HG02973 (cell line): Measurements from ENCODE around the gene CABYR.

Source experiments
- ATAC-seq: cut with Tn5 transposase; IDR thresholded peaks from one replicate; pipeline ENCODE4 v1.9.1; 2021; ENCODE audit warnings: moderate library complexity; ENCODE audit not compliant: unreplicated experiment

The CABYR gene

GRCh38 chr18:24189007-24189528 lies 50.2 kb downstream of the CABYR start:
- ATAC-seq = no peak

DNA sequence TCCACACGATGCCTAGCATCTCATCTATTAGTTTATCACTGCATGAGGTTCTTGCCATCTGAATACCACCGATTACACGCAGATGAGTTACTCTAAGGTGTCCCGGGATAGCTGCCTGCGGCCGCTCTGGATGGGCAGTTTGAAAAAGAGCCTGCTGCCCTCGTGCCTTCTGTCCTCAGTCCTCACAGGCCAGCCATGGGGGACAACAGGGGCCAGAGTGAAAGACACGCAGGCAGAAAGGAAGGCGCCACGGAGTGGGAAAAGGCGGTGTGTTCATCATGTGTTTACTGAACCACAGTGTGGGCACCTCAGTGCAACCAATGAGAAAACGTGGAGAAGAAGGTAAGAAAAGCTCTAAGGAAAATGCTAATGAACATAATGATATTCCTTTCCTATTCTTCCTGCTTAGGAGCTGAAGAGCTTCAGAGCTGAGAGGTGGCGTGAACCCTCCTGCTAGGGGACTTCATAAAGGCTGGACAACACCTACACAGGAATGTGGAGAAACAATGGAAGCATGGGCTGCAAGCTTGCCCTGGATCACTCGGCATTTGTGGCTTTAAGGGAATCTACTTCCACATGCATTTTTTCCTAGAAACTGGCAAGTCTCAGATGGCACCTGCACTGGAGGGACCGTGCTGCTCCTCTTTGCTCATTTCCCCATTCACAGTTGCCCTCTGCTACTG lies 50.9 kb downstream of the CABYR start:
- no peak for ATAC-seq

- ATAC-seq = no peak
Observed at GRCh38 chr18:24190590-24190989, 51.7 kb downstream of the CABYR start.

GRCh38 chr18:24195296-24196053 lies 56.6 kb downstream of the CABYR start:
- no peak for ATAC-seq

DNA sequence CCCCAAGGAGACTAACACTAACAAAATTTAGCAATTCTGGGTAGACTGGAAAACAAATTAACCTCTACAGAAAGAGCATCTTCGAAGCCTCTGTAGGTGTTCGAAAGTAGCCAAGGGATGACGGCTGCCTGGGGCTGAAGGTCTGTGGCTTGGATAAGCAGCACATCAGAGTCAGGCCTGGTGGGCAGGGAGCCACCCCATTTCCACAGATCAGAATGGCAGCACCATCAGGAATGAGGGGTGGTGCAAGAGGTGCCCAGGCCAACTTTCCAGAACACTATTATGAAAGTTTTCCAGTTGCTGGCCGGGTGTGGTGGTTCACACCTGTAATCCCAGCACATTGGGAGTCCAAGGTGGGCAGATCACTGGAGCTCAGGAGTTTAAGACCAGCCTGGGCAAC lies 57.9 kb downstream of the CABYR start:
- ATAC-seq = no peak

DNA sequence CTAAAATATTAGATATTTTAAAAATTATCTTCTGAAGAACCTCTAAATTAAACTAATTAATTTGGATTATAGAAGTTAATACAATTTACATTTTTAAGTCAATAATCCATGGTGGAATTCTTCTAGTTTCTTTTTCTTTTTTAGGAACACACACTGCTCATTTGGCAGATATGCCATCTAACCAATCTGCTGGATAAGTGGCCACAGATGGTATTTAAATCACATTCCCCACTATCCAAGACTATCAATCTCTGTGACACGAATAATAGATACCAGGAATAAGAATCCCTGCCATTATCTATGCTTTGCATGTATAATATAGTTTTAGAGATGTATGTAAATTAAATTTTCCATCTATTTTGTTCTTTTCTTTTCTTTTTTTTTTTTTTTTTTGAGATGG lies 58.5 kb downstream of the CABYR start:
- ATAC-seq = no peak

- no peak for ATAC-seq
Observed at GRCh38 chr18:24198461-24198860, 59.6 kb downstream of the CABYR start.

DNA sequence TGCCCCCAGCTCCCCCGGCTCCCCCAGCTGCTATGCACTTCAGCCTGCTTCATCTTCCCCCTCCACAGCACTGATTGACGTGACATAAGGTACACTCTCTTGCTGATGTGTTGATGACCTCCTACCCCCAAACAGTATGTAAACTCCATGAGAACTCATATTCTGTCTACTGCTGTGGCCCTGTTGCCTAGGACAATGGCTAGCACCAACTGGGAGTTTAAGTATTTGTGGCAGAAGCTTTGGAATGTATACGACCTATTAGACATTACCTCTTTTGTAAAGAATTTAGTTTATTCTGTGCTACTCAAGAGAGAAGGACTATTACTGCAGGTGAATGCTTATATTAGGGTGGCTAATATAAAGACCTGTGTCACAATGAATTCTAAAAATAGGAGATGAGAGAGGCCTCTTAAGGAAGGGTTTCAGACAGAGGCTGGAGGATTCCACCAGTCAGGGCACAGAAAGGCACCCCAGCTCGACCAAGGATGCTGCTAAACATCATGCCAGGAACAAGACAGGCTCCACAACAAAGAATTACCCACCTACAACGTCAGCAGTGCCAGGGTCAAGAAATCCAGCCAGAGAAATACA lies 60.6 kb downstream of the CABYR start:
- no peak for ATAC-seq

- no peak for ATAC-seq
Observed at GRCh38 chr18:24200494-24201290, 61.8 kb downstream of the CABYR start.

GRCh38 chr18:24201699-24202687 lies 63.1 kb downstream of the CABYR start:
- no peak for ATAC-seq

- ATAC-seq = no peak
Observed at GRCh38 chr18:24204904-24205303, 66.0 kb downstream of the CABYR start.

- no peak for ATAC-seq
Observed at GRCh38 chr18:24208270-24209035, 69.6 kb downstream of the CABYR start.

DNA sequence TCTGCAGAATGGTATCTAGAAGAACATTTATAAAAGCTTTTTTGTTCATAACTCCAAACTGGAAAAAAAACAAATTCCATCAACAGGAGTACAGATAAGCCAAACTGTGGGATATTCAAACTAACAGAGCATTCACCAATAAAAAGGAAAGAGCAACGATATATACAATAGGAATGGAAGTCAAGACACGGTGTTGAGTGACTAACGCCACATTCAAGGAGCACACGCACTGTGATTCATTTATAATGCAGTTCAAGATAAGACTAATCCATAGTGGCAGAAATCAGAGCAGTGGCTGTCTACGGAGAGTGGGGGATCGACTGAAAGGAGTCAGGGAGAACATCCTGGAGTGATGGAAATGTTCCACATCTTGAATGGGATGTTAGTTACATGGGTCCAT lies 70.7 kb downstream of the CABYR start:
- ATAC-seq = no peak
